ENCODE measurements around the gene NCK1.
"Not testable (repeated sequence)": the region's sequence is repeated elsewhere in the genome, so short reads cannot be mapped to it uniquely, and the experiment has no call there.

The NCK1 gene

GRCh38 chr3:136840252-136840651 is 21.8 kb upstream of the NCK1 start:
- H3K9me3 Mint-ChIP-seq: no peaks in the 10 kb centered on the region
- ATAC-seq (no peak), DNase-seq (no peak)
- peaks cover 23% of the 10 kb centered on the region for H3K36me3 Mint-ChIP-seq (ENCODE audit: low read depth)
- H3K4me3 Mint-ChIP-seq: no peak overlapping the region
- no peak overlapping the region for H3K27ac Mint-ChIP-seq
- H3K4me1 Mint-ChIP-seq: peaks cover 16% of the 10 kb centered on the region
- H3K27me3 Mint-ChIP-seq: no peaks in the 10 kb centered on the region

- Mint-ChIP-seq H3K27ac (no peak overlapping the region), H3K4me1 (peaks cover 16% of the 10 kb centered on the region), H3K36me3 (ENCODE audit: low read depth) (peaks cover 32% of the 10 kb centered on the region), H3K27me3 (no peaks in the 10 kb centered on the region), H3K4me3 (no peak overlapping the region), H3K9me3 (no peaks in the 10 kb centered on the region)
- DNase-seq (no peak), ATAC-seq (no peak)
These were observed 19.7 kb upstream of the NCK1 start for GRCh38 chr3:136842294-136842693.

- Mint-ChIP-seq H3K36me3 (ENCODE audit: low read depth) (peaks cover 22% of the 10 kb centered on the region), H3K9me3 (no peaks in the 10 kb centered on the region), H3K4me1 (peaks cover 2% of the 10 kb centered on the region), H3K4me3 (no peak overlapping the region), H3K27ac (no peak overlapping the region), H3K27me3 (no peaks in the 10 kb centered on the region)
- ATAC-seq (no peak), DNase-seq (no peak)
These were observed 17.3 kb upstream of the NCK1 start for GRCh38 chr3:136844724-136845123.

GRCh38 chr3:136852180-136852579 is 9.8 kb upstream of the NCK1 start:
- Mint-ChIP-seq H3K4me1 (peaks cover 2% of the 10 kb centered on the region), H3K9me3 (no peaks in the 10 kb centered on the region), H3K36me3 (ENCODE audit: low read depth) (peaks cover 20% of the 10 kb centered on the region), H3K4me3 (no peak overlapping the region), H3K27ac (no peak overlapping the region), H3K27me3 (no peaks in the 10 kb centered on the region)
- DNase-seq: no peak
- no peak for ATAC-seq

GRCh38 chr3:136856665-136857064 is 5.3 kb upstream of the NCK1 start:
- no peak overlapping the region for H3K4me3 Mint-ChIP-seq
- no peak overlapping the region for H3K27ac Mint-ChIP-seq
- peaks cover 32% of the 10 kb centered on the region for H3K36me3 Mint-ChIP-seq (ENCODE audit: low read depth)
- H3K4me1 Mint-ChIP-seq: peaks cover 21% of the 10 kb centered on the region
- H3K9me3 Mint-ChIP-seq: no peaks in the 10 kb centered on the region
- DNase-seq (no peak), ATAC-seq (no peak)
- no peaks in the 10 kb centered on the region for H3K27me3 Mint-ChIP-seq

- Mint-ChIP-seq H3K9me3 (no peaks in the 10 kb centered on the region), H3K27ac (no peak overlapping the region), H3K4me1 (peaks cover 28% of the 10 kb centered on the region), H3K27me3 (no peaks in the 10 kb centered on the region), H3K36me3 (ENCODE audit: low read depth) (peaks cover 32% of the 10 kb centered on the region), H3K4me3 (no peak overlapping the region)
- ATAC-seq: no peak
- no peak for DNase-seq
These were observed 3.6 kb upstream of the NCK1 start for GRCh38 chr3:136858381-136858780.

GRCh38 chr3:136860541-136860940 is 1.5 kb upstream of the NCK1 start:
- no peak for DNase-seq
- ATAC-seq: no peak
- Mint-ChIP-seq H3K9me3 (no peaks in the 10 kb centered on the region), H3K4me3 (peak overlapping the region; percentile 94), H3K36me3 (ENCODE audit: low read depth) (peaks cover 25% of the 10 kb centered on the region), H3K4me1 (peaks cover 39% of the 10 kb centered on the region), H3K27me3 (no peaks in the 10 kb centered on the region), H3K27ac (peak overlapping the region; percentile 88)

- DNase-seq (peak; percentile 51), ATAC-seq (peak; percentile 3)
- H3K36me3 Mint-ChIP-seq (ENCODE audit: low read depth): peaks cover 20% of the 10 kb centered on the region
- H3K9me3 Mint-ChIP-seq: no peaks in the 10 kb centered on the region
- H3K27ac Mint-ChIP-seq: peak overlapping the region; percentile 88
- H3K4me3 Mint-ChIP-seq: peak overlapping the region; percentile 94
- H3K27me3 Mint-ChIP-seq: no peaks in the 10 kb centered on the region
- peaks cover 56% of the 10 kb centered on the region for H3K4me1 Mint-ChIP-seq
These were observed 762 bp downstream of the NCK1 start for GRCh38 chr3:136862617-136863322.

- DNase-seq: no peak
- Mint-ChIP-seq H3K36me3 (ENCODE audit: low read depth) (peaks cover 42% of the 10 kb centered on the region), H3K27ac (no peak overlapping the region), H3K27me3 (no peaks in the 10 kb centered on the region), H3K9me3 (peaks cover 17% of the 10 kb centered on the region), H3K4me1 (peaks cover 58% of the 10 kb centered on the region), H3K4me3 (no peak overlapping the region)
- no peak for ATAC-seq
These were observed 7.3 kb downstream of the NCK1 start for GRCh38 chr3:136869282-136869681.

GRCh38 chr3:136872258-136872657 is 10.2 kb downstream of the NCK1 start:
- peaks cover 46% of the 10 kb centered on the region for H3K36me3 Mint-ChIP-seq (ENCODE audit: low read depth)
- not testable (repeated sequence) for H3K4me3 Mint-ChIP-seq, H3K27me3 Mint-ChIP-seq, ATAC-seq, DNase-seq, H3K27ac Mint-ChIP-seq
- peaks cover 46% of the 10 kb centered on the region for H3K4me1 Mint-ChIP-seq
- peaks cover 17% of the 10 kb centered on the region for H3K9me3 Mint-ChIP-seq

- not testable (repeated sequence) for ATAC-seq, H3K4me3 Mint-ChIP-seq, DNase-seq, H3K27ac Mint-ChIP-seq, H3K27me3 Mint-ChIP-seq
- peaks cover 39% of the 10 kb centered on the region for H3K4me1 Mint-ChIP-seq
- peaks cover 12% of the 10 kb centered on the region for H3K9me3 Mint-ChIP-seq
- H3K36me3 Mint-ChIP-seq (ENCODE audit: low read depth): peaks cover 18% of the 10 kb centered on the region
These were observed 17.5 kb downstream of the NCK1 start for GRCh38 chr3:136879510-136879909.

GRCh38 chr3:136882571-136882970 is 20.6 kb downstream of the NCK1 start:
- peaks cover 61% of the 10 kb centered on the region for H3K4me1 Mint-ChIP-seq
- no peak for DNase-seq
- H3K27me3 Mint-ChIP-seq: no peaks in the 10 kb centered on the region
- no peak overlapping the region for H3K27ac Mint-ChIP-seq
- no peak overlapping the region for H3K4me3 Mint-ChIP-seq
- peaks cover 9% of the 10 kb centered on the region for H3K9me3 Mint-ChIP-seq
- peak; percentile 73 for ATAC-seq
- H3K36me3 Mint-ChIP-seq (ENCODE audit: low read depth): peaks cover 11% of the 10 kb centered on the region

GRCh38 chr3:136883967-136884720 is 22.1 kb downstream of the NCK1 start:
- peaks cover 71% of the 10 kb centered on the region for H3K4me1 Mint-ChIP-seq
- peaks cover 3% of the 10 kb centered on the region for H3K9me3 Mint-ChIP-seq
- no peak for ATAC-seq
- peak overlapping the region; percentile 5 for H3K27ac Mint-ChIP-seq
- H3K36me3 Mint-ChIP-seq (ENCODE audit: low read depth): peaks cover 11% of the 10 kb centered on the region
- H3K4me3 Mint-ChIP-seq: no peak overlapping the region
- no peaks in the 10 kb centered on the region for H3K27me3 Mint-ChIP-seq
- no peak for DNase-seq

- no peak overlapping the region for H3K4me3 Mint-ChIP-seq
- H3K4me1 Mint-ChIP-seq: peaks cover 75% of the 10 kb centered on the region
- DNase-seq (no peak), ATAC-seq (peak; percentile 41)
- no peaks in the 10 kb centered on the region for H3K27me3 Mint-ChIP-seq
- peaks cover 4% of the 10 kb centered on the region for H3K9me3 Mint-ChIP-seq
- peaks cover 18% of the 10 kb centered on the region for H3K36me3 Mint-ChIP-seq (ENCODE audit: low read depth)
- H3K27ac Mint-ChIP-seq: peak overlapping the region; percentile 63
These were observed 23.6 kb downstream of the NCK1 start for GRCh38 chr3:136885357-136886213.

Data from activated naive CD8-positive, alpha-beta T cell treated with anti-CD3 and anti-CD28 coated beads, Interleukin-2, amount 50 U/mL, for 24 hours (primary cell).